Subcutaneous adipose tissue (tissue), 4 donors: ENCODE data around the gene VAMP2. TPM values are rescaled to one million over a fixed set of nuclear protein-coding genes. Genes with fewer than 3 reads are reported as not detected.

Experiments used
- total RNA-seq, 4 donors: library from RNA; depleted of rRNA; stranded (reverse); fragments of >200 nt; gene quantifications; one replicate each; pipeline ENCODE4 v1.1.0, GENCODE V29; 2016
- TF ChIP-seq, protein P1 (sequence below): fragments of 450-650 bp; IDR thresholded peaks from one replicate; pipeline ENCODE4 v1.5.1; 2016; ENCODE audit warnings: low read depth, mild to moderate bottlenecking, control low read depth, antibody characterized with exemption, moderate library complexity

VAMP2 gene
- total RNA-seq, 4 donors from 2014 or later = 18.6 to 45.2 (median 23.4) TPM

DNA sequence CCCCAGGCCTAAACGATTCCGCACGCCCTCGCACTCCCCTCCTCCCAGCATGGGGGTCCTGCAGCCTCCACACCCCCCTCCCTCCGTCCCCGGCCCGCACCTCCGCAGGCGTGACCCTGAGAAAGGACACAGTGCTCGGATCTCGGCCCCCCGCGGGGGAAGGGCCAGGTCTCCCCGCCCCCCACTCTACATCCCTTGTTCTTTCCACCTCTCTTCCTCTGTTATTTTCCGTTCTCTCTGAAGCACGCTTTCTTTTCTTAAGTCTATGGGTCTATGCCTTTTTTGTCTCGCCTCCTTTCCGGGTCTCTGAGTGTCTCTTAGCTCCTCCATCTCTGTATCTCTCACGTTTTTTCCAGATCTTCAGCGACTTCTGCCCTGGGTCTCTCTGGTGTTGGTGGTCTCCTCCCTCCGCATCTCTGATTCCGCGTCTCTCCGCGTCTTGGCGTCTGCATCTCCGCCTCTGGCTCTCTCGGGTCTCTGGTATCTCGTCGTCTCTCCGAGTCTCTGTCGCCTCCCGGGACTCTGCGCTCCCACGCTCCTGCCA is 36.7 kb downstream of the VAMP2 start:
- TF ChIP-seq, protein P1, sequence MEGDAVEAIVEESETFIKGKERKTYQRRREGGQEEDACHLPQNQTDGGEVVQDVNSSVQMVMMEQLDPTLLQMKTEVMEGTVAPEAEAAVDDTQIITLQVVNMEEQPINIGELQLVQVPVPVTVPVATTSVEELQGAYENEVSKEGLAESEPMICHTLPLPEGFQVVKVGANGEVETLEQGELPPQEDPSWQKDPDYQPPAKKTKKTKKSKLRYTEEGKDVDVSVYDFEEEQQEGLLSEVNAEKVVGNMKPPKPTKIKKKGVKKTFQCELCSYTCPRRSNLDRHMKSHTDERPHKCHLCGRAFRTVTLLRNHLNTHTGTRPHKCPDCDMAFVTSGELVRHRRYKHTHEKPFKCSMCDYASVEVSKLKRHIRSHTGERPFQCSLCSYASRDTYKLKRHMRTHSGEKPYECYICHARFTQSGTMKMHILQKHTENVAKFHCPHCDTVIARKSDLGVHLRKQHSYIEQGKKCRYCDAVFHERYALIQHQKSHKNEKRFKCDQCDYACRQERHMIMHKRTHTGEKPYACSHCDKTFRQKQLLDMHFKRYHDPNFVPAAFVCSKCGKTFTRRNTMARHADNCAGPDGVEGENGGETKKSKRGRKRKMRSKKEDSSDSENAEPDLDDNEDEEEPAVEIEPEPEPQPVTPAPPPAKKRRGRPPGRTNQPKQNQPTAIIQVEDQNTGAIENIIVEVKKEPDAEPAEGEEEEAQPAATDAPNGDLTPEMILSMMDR = no peak

DNA sequence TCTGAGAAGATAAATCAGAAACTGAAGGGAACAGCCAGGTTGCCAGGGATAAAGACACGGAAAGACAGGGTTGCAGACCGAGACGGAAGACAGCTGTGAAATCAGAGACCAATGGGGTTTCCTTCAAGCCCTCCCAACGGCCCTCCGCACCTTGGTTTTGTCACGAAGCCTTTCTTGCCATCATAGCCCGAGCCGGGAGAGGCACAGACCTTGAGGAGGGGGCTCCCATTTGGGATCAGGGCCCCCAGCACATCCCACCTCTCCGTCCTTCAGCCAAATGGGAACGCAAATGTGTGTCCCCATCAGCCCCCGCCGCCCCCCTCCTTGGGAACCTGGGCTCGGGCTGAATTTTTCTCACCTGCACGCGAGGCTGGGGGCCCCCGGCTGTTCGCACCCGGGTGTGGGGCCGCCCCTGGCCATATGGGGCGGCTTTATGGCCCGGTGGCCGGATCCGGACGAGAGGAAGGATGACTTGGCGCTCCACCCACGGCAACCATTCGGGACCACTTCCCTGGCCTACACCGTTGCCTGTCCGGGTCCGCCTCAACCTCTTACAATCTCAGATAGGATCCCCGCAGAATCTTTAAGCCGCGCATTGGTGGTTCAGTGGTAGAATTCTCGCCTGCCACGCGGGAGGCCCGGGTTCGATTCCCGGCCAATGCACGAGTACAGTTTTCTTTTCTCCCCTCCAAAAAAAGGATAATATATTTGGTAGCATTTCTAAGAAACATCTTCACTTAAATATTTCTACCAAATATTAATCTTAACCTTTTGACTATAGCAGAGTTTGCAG is 37.4 kb downstream of the VAMP2 start:
- TF ChIP-seq, protein P1 = no peak

DNA sequence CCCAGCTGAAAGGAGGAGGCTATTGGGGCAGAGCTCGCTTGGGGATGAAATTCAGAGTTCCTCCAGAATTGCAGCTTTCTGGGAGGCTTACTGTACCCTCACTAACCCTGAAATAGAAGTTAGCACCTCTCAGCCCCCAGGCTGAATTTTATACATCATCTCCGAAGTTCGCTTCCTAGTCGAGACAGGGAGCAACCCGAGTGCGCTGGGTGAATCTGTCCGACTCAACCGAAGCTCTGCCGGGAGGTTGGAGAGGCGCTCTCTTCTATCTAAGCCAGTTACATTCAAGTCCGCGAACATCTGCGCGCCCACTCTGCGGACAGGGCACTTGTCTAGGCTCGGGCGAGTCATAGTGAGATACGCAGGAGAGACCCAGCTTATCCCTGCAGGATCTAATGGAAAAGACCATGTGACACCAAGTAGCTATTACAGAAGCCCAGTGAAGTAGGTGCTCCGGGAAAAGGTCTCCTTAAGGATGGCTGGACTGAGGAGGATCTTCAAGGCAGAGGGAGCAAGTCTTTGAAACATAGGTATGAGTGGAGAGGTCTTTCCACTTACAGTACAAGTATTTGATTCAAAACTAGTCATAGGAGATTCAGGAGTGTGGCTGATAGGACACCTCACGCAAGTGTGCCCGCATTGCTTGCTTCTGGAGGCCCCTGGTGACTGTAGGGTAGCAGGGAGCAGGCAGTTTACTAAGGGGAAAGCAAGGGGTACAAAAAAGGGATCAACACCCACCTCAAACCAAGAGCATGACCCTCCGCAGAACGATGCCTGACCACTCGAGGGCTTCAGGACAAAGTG is 38.2 kb downstream of the VAMP2 start:
- TF ChIP-seq, protein P1 = no peak

DNA sequence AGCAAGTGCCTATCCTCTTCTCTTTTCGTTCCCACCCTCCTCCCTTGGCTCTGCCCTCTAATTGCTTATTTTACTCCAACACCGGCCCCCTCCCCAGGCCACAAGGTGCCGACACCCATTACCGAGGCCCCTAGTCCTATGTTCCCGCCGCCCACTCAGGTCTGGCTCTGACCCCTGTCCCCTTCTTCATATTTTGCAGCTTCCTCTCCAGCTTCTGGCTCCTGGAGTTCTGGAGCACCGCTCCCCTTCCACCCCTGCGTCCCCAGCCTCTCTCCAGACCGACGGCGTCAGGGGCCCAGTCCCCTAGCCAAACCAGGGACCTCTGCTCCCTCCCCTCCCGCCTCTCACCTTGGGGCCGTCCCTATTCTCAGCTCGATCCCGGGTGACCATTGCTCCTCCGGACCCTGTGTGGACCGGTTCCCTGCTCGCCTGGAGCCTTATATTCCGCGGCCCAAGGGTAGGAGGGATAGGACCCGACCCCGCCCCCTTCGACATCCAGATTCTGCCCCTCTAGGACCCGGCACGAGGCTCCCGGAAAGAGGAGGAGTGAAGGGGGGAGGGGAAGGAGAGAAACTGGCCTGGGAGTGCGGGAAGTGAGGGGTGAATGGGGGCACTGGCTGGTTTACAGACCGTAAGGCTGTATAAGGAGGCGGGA is 38.9 kb downstream of the VAMP2 start, which contains the start of gene HES7:
Gene HES7 (minus strand): TSS at position 412 of the 655 bp plus-strand sequence. CDS start 22 bp downstream, at position 390.
- TF ChIP-seq, protein P1 = no peak

DNA sequence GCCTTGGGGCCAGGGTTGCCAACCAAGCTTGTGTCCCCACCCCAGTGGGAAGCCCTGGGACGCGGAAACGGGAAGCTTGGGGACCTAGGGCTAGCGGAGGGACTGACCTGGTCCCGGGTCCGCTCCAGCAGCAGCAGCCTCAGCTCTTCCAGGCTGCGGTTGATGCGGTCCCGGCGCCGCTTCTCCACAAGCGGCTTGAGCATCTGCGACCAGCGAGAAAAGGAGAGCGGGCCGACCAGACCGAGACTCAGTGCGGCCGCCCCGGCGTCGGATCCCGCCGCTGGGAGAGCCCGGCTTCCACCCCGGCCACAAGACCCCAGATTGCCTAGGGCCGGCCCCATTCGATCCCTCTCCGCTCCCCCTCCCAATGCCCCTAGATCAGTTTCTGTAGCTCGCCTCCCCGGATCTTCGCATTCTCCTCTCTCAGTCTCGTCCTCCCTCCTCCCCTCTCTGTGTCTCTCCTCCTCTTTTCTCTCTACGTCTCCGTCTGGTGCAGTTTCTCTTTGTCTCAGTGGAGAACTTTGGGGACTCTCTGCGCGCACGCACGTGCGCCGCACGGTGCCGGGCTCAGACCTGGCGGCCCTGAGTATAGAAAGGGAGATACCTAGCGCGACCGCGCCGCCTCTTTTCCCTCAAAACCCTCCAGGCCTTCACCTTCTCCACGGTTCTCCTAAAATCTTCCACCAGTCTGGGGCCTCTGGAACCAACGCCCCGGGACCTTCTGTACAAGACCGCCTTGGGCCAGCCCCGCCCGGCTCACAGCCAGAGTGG is 39.6 kb downstream of the VAMP2 start:
- TF ChIP-seq, protein P1 = no peak

DNA sequence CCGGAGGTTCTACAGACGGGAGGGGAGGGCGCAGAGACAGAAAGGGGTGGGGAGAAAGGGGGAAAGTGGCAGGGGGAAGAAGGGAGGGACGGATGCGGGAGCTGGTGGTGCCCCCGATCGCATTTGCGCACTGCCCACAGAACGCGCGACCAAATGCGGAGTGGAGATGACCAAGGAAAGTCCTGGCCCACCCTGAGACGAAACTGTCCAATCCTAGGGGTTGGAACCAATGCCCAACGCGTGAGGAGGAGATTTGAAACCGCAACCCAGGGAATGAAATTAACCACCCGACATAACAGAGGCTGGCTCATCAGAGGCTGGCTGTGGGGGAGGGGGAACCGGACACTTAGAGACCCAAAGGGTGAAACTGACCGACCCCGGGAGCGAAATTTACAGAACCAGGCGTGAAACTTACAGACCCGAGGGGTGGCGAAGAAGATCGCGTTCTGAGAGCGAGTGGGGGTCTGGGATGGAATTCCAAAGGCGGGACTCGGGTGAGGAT is 40.3 kb downstream of the VAMP2 start:
- TF ChIP-seq, protein P1 = no peak
